HG03469 (cell line): ENCODE results near the gene GRN.
A peak's percentile ranks its signal among the peaks of the same experiment; 100 is the strongest.
"Not testable (repeated sequence)": the region's sequence is repeated elsewhere in the genome, so short reads cannot be mapped to it uniquely, and the experiment has no call there.

Experiments
- ATAC-seq: cut with Tn5 transposase; IDR thresholded peaks from one replicate; pipeline ENCODE4 v1.9.1; 2021; ENCODE audit warnings: mild to moderate bottlenecking, moderate library complexity, moderate number of reproducible peaks; ENCODE audit not compliant: unreplicated experiment

GRN gene

GRCh38 chr17:44321246-44322120 is 23.6 kb upstream of the GRN start:
- ATAC-seq = no peak

GRCh38 chr17:44322236-44322895 is 22.7 kb upstream of the GRN start:
- ATAC-seq = no peak

- ATAC-seq = no peak
Measured at GRCh38 chr17:44323359-44324091, 21.6 kb upstream of the GRN start.

GRCh38 chr17:44324092-44324570 is 21.0 kb upstream of the GRN start:
- peak; percentile 2 for ATAC-seq

- ATAC-seq = peak; percentile 60
Measured at GRCh38 chr17:44324571-44325275, 20.4 kb upstream of the GRN start, which contains the start of gene SLC25A39. SLC25A39 (minus strand) TSS chr17:44324823; CDS start chr17:44323562, 1,261 bp downstream.

- ATAC-seq = no peak
Measured at GRCh38 chr17:44326861-44327444, 18.1 kb upstream of the GRN start.

- no peak for ATAC-seq
Measured at GRCh38 chr17:44327715-44328449, 17.2 kb upstream of the GRN start.

- not testable (repeated sequence) for ATAC-seq
Measured at GRCh38 chr17:44329516-44329915, 15.6 kb upstream of the GRN start.

GRCh38 chr17:44330263-44330662 is 14.8 kb upstream of the GRN start:
- not testable (repeated sequence) for ATAC-seq

- no peak for ATAC-seq
Measured at GRCh38 chr17:44331249-44331760, 13.8 kb upstream of the GRN start.

GRCh38 chr17:44333371-44333770 is 11.7 kb upstream of the GRN start:
- ATAC-seq = no peak

GRCh38 chr17:44334315-44334714 is 10.8 kb upstream of the GRN start:
- no peak for ATAC-seq

GRCh38 chr17:44334727-44335126 is 10.4 kb upstream of the GRN start:
- no peak for ATAC-seq

- ATAC-seq = no peak
Measured at GRCh38 chr17:44335564-44335963, 9.5 kb upstream of the GRN start.

- ATAC-seq = no peak
Measured at GRCh38 chr17:44335968-44336367, 9.1 kb upstream of the GRN start.

- no peak for ATAC-seq
Measured at GRCh38 chr17:44338702-44339101, 6.4 kb upstream of the GRN start.

GRCh38 chr17:44340553-44340952 is 4.5 kb upstream of the GRN start:
- not testable (repeated sequence) for ATAC-seq

- no peak for ATAC-seq
Measured at GRCh38 chr17:44343510-44344209, 1.4 kb upstream of the GRN start.
